Effector CD4-positive, alpha-beta T cell (primary cell): ENCODE results near the gene SLC14A1.
"Not testable (repeated sequence)": the region's sequence is repeated elsewhere in the genome, so short reads cannot be mapped to it uniquely, and the experiment has no call there.

Experiments
- DNase-seq: peaks from one replicate; pipeline ENCODE4 v3.0.0-alpha.2; 2020

Gene SLC14A1

DNA sequence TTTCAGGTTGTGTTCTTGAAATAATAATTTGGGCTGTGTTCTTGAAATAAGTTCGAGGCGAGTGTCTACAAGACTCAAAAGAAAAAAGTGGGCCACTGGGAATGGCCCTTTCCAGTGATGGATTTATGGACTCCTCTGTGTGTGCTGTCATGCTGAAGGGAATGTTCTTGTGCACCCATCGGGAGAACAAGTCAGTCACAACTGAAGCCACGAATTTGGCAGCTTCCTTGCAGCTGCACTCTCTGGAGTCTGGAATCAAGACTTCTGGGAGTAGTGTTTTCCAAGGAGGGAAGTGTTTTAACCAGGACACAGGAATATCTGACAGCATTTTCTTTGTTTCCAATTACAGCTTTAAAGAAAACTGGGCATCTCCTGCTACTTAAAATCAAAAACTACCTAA, 620 bp downstream of the SLC14A1 start:
- DNase-seq: no peak

DNA sequence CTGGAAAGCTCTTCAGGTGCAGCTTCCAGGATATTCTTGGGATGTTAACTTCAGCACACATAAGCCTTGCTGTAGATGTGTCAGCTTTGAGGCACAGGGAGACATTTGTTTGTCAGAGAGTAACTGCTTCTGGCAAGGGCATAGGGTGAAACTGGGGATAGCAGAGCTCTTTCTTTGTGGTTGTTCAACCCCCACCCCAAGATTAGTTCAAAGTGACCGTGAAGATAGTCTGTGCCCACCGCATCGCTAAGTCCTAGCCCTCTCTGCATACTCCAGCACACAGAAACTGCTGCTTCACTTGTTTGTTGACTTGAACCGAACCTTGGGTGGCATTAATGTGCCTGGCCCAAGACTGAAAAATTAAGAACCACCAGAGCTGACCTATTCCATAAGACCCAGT, 1.4 kb downstream of the SLC14A1 start:
- DNase-seq: no peak

DNA sequence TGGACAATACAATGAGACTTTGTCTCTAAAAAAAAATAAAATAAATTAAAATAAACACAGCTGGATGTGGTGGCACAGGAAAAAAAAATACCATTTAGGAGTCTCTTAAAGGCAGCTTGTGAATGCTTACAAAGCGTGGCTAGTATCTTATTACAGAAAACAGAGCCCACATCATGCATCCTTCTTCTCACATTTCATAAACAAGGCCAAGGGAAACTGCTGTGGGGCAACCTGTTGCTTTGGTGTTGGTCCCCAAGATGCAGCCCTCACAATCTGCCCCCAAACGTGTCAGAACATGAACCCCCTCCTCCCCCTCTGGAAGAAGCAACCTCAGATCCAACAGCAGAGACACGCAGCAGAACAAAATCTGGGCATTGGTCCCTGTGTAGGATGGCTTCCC, 2.6 kb downstream of the SLC14A1 start:
- DNase-seq: no peak

- no peak for DNase-seq
Measured at GRCh38 chr18:45727068-45727467, 3.1 kb downstream of the SLC14A1 start.

GRCh38 chr18:45728336-45729010, 4.5 kb downstream of the SLC14A1 start:
- DNase-seq: no peak

DNA sequence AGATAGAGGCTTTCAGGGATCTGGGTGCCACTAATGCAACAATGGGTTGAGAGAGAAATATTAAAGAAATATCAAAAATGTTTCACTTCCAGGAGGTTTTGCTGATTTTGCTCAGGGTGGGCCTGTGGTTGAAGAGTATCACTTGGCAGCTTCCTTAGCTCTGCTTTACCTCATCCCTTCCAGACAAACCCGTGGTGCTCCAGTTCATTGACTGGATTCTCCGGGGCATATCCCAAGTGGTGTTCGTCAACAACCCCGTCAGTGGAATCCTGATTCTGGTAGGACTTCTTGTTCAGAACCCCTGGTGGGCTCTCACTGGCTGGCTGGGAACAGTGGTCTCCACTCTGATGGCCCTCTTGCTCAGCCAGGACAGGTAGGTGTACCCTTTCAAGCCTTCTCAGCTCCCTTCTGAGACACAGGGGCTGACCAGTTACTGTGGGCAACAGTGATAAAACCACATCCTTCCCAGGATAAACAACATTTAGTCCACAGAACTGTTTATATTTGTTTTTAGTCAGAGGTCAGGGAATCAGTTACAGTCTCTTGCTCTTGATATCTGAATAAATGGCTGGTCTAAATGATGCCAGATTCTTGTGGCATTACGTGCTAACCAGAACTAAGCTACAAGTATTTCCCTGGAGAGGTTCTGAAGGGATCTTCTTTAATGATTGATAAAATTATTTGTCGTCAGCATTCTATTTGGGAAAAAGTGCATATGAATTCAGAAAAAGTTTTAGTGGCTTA, 7.0 kb downstream of the SLC14A1 start:
- no peak for DNase-seq

- no peak for DNase-seq
Measured at GRCh38 chr18:45731716-45732115, 7.7 kb downstream of the SLC14A1 start.

- DNase-seq: no peak
Measured at GRCh38 chr18:45733535-45733934, 9.6 kb downstream of the SLC14A1 start.

DNA sequence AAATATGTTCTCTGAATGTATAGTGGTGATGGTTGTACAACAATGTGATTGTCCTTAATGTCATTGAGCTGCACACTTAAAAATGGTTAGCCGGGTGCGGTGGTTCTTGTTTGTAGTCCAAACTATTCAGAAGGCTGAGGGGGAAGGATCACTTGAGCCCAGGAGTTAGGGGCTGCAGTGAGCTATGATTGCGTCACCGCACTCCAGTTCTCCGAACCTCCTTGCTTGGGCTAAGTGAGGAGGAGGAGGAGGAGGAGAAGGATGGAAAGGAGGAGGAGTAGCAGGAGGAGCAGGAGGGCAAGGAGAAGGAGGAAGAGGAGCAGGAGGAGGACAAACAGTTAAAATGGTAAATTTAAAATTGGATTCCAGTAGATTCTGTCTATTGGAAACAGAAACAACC, 10.5 kb downstream of the SLC14A1 start:
- no peak for DNase-seq

DNA sequence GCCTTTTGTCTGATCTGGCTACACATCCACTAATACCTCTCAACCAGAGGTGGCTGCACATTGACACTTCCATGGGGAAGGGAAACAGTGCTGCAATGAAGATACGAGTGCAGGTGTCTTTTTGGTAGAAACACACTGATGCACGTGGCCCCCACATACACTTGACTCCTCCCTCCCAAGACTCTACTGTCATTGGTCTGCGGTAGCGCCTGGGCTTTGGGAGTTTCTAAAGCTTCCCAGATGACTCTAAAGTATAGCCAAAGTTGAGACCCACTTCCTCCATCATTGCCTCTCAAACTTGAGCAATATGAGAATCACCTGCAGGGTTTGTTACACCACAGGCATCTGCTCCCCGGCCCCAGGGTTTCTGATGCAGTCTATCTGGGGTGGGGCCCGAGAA, 11.0 kb downstream of the SLC14A1 start:
- no peak for DNase-seq

- no peak for DNase-seq
Measured at GRCh38 chr18:45738660-45739059, 14.7 kb downstream of the SLC14A1 start.

- DNase-seq: no peak
Measured at GRCh38 chr18:45739268-45739667, 15.3 kb downstream of the SLC14A1 start.

DNA sequence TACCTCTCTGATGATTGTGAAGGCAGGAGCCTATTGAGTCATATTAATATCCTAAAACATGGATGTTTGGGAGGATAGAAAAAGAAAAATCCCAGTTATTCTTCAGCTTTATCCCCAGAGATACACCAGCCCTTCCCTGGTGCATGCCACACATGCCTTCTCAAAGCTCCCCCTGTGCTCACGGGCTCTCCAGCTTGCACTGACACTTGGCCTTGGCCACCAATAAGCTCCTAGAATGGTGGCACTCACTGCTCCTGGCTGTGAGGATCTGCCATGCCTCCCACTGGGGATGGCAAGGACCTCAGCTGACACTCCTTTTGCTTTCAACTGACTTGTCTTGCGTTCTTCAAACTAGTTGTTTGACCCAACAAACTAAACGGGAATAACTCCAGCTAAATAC, 15.9 kb downstream of the SLC14A1 start:
- DNase-seq: no peak

GRCh38 chr18:45741056-45741455, 17.1 kb downstream of the SLC14A1 start:
- no peak for DNase-seq

- DNase-seq: no peak
Measured at GRCh38 chr18:45745817-45746461, 22.0 kb downstream of the SLC14A1 start.

DNA sequence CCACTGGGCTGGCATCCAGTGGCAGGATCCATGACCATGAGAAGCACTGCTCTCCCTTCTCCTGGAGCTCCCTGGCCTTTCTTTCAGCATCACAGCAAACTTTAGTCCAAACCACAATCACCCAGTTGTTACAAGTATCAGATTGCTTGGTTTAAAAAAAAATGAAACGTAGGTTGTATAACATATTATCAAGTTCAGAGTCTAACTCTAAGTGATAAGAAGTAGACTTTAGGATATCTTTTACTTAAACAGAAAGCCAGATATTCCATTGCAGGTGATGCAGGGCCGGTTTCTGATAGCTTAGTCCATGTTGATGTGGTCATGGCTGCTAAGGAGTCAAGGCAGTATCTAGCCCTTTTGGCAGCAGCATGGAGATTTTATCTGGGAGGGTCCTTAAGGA, 24.5 kb downstream of the SLC14A1 start:
- no peak for DNase-seq

- DNase-seq: no peak
Measured at GRCh38 chr18:45749918-45750689, 26.1 kb downstream of the SLC14A1 start.

DNA sequence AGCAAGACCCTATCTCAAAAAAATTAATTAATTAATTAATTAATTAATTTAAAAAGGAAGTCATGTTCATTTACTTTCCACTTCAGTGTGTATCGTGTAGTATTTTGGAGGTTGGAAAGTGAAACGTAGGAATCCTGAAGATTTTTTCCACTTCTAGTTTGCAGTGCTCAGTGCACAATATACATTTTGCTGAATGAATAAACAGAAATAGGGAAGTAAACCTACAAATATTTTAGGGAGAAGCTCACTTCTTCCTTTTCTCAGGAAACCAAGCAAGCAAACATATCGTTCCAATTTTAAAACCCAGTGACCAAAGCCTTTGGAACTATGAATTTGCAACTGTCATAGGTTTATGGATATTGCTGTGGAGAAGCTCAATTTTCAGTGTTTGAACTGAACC, 27.8 kb downstream of the SLC14A1 start:
- no peak for DNase-seq

GRCh38 chr18:45752681-45753080, 28.7 kb downstream of the SLC14A1 start:
- DNase-seq: no peak

GRCh38 chr18:45753286-45753685, 29.3 kb downstream of the SLC14A1 start:
- no peak for DNase-seq

DNA sequence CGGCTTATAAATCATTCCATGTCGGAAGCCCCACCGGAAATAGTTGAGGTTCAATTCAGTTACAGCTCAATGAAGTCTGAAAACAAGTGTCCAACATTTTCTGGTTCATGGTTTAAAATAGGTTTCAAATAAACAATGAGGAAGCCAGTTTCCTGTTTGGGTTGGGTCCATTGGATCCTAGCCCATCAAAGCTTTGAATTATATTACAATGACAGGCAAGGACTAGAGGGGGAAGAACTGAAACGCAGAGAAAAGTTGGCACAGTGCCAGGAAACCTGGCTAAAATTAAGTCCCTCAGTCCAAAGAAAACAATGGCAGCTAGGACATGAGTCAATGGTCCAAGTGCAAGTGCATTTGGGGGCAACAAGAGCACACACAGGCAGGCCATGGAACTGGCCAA, 32.0 kb downstream of the SLC14A1 start:
- DNase-seq: no peak

DNA sequence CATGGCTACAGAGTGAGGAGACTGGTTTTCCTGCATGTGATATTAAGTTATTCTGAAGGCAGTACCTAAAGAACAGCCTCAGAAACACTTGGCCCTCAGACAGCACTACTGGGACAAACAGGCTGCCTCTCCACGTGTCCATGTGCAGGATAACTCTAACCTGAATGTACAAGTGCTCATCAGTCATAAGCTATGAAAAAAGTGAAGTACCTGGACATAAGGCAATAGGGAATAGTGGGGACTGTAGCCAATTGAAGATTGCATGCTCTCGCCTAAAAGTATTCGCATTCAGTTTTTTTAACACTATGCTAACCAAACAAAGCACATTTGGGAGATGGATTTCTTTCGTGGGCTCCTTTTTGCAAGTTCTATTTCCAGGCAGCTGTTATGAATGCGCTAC, 33.0 kb downstream of the SLC14A1 start:
- DNase-seq: no peak

DNA sequence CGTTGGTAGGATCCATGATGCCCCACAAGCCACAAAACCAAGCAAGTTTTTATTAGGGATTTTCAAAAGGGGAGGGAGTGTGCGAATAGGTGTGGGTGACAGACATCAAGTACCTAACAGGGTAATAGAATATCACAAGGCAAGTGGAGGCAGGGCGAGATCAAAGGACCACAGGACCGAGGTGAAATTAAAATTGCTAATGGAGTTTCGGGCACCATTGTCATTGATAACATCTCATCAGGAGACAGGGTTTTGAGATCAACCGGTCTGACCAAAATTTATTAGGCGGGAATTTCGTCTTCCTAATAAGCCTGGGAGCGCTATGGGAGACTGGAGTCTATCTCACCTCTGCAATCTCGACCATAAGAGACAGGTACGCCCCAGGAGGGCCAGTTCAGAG, 33.7 kb downstream of the SLC14A1 start:
- DNase-seq: not testable (repeated sequence)
